ENCODE measurements around the gene CDC42SE2. TPM values are rescaled to one million over a fixed set of nuclear protein-coding genes. Genes with fewer than 3 reads are reported as not detected.
"Not testable (repeated sequence)": the region's sequence is repeated elsewhere in the genome, so short reads cannot be mapped to it uniquely, and the experiment has no call there.

CDC42SE2 gene
- total and polyA plus RNA-seq, 2 experiments from 2014 or later: 24.2 to 36.2 TPM

DNA sequence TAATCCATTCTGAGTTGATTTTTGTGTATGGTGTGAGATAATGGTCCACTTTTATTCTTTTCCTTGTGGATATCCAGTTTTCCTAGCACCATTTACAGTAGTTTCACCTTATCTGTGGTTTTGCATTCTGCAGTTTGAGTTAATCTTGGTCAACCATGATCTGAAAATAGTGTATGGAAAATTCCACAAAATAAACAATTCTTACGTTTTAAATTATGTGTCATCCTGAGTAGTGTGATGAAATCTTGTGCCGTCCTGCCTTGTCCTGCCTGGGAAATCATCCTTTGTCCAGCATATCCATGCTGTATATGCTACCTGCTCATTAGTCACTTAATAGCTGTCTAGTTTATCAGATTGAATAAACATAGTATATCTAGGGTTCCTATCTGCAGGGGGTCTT, 42.1 kb downstream of the CDC42SE2 start (continued):
- TF ChIP-seq, protein P1, sequence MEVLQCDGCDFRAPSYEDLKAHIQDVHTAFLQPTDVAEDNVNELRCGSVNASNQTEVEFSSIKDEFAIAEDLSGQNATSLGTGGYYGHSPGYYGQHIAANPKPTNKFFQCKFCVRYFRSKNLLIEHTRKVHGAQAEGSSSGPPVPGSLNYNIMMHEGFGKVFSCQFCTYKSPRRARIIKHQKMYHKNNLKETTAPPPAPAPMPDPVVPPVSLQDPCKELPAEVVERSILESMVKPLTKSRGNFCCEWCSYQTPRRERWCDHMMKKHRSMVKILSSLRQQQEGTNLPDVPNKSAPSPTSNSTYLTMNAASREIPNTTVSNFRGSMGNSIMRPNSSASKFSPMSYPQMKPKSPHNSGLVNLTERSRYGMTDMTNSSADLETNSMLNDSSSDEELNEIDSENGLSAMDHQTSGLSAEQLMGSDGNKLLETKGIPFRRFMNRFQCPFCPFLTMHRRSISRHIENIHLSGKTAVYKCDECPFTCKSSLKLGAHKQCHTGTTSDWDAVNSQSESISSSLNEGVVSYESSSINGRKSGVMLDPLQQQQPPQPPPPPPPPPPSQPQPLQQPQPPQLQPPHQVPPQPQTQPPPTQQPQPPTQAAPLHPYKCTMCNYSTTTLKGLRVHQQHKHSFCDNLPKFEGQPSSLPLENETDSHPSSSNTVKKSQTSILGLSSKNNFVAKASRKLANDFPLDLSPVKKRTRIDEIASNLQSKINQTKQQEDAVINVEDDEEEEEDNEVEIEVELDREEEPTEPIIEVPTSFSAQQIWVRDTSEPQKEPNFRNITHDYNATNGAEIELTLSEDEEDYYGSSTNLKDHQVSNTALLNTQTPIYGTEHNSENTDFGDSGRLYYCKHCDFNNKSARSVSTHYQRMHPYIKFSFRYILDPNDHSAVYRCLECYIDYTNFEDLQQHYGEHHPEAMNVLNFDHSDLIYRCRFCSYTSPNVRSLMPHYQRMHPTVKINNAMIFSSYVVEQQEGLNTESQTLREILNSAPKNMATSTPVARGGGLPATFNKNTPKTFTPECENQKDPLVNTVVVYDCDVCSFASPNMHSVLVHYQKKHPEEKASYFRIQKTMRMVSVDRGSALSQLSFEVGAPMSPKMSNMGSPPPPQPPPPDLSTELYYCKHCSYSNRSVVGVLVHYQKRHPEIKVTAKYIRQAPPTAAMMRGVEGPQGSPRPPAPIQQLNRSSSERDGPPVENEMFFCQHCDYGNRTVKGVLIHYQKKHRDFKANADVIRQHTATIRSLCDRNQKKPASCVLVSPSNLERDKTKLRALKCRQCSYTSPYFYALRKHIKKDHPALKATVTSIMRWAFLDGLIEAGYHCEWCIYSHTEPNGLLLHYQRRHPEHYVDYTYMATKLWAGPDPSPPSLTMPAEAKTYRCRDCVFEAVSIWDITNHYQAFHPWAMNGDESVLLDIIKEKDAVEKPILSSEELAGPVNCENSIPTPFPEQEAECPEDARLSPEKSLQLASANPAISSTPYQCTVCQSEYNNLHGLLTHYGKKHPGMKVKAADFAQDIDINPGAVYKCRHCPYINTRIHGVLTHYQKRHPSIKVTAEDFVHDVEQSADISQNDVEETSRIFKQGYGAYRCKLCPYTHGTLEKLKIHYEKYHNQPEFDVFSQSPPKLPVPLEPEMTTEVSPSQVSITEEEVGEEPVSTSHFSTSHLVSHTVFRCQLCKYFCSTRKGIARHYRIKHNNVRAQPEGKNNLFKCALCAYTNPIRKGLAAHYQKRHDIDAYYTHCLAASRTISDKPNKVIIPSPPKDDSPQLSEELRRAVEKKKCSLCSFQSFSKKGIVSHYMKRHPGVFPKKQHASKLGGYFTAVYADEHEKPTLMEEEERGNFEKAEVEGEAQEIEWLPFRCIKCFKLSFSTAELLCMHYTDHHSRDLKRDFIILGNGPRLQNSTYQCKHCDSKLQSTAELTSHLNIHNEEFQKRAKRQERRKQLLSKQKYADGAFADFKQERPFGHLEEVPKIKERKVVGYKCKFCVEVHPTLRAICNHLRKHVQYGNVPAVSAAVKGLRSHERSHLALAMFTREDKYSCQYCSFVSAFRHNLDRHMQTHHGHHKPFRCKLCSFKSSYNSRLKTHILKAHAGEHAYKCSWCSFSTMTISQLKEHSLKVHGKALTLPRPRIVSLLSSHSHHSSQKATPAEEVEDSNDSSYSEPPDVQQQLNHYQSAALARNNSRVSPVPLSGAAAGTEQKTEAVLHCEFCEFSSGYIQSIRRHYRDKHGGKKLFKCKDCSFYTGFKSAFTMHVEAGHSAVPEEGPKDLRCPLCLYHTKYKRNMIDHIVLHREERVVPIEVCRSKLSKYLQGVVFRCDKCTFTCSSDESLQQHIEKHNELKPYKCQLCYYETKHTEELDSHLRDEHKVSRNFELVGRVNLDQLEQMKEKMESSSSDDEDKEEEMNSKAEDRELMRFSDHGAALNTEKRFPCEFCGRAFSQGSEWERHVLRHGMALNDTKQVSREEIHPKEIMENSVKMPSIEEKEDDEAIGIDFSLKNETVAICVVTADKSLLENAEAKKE (CRISPR knock-in tag; IDR thresholded peaks at IDR 0.05): no peak
- TF ChIP-seq, protein P2, sequence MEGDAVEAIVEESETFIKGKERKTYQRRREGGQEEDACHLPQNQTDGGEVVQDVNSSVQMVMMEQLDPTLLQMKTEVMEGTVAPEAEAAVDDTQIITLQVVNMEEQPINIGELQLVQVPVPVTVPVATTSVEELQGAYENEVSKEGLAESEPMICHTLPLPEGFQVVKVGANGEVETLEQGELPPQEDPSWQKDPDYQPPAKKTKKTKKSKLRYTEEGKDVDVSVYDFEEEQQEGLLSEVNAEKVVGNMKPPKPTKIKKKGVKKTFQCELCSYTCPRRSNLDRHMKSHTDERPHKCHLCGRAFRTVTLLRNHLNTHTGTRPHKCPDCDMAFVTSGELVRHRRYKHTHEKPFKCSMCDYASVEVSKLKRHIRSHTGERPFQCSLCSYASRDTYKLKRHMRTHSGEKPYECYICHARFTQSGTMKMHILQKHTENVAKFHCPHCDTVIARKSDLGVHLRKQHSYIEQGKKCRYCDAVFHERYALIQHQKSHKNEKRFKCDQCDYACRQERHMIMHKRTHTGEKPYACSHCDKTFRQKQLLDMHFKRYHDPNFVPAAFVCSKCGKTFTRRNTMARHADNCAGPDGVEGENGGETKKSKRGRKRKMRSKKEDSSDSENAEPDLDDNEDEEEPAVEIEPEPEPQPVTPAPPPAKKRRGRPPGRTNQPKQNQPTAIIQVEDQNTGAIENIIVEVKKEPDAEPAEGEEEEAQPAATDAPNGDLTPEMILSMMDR (conservative IDR thresholded peaks at IDR 0.05; ENCODE audit: low read depth in 2 of 2): no peak
- TF ChIP-seq, protein P3, sequence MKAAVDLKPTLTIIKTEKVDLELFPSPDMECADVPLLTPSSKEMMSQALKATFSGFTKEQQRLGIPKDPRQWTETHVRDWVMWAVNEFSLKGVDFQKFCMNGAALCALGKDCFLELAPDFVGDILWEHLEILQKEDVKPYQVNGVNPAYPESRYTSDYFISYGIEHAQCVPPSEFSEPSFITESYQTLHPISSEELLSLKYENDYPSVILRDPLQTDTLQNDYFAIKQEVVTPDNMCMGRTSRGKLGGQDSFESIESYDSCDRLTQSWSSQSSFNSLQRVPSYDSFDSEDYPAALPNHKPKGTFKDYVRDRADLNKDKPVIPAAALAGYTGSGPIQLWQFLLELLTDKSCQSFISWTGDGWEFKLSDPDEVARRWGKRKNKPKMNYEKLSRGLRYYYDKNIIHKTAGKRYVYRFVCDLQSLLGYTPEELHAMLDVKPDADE (IDR thresholded peaks at IDR 0.05): no peak
- TF ChIP-seq CREB1 (CRISPR knock-in tag; IDR thresholded peaks at IDR 0.05; ENCODE audit: low read depth): no peak

DNA sequence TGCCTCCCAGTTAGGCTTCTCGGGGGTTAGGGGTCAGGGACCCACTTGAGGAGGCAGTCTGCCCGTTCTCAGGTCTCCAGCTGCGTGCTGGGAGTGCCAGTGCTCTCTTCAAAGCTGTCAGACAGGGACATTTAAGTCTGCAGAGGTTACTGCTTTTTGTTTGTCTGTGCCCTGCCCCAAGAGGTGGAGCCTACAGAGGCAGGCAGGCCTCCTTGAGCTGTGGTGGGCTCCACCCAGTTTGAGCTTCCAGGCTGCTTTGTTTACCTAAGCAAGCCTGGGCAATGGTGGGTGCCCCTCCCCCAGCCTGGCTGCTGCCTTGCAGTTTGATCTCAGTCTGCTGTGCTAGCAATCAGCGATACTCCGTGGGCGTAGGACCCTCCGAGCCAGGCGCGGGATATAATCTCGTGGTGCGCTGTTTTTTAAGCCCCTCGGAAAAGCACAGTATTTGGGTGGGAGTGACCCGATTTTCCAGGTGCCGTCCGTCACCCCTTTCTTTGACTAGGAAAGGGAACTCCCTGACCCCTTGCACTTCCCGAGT, 48.5 kb downstream of the CDC42SE2 start:
- DNase-seq (ENCODE audit: low spot score); H3K27me3 ChIP-seq (ENCODE audit: insufficient read depth); ATAC-seq; H3K9me2 ChIP-seq (ENCODE audit: insufficient read depth); H2AFZ ChIP-seq; H4K20me1 ChIP-seq (replicated peaks; ENCODE audit: insufficient read depth); H3K27me3 Mint-ChIP-seq (ENCODE audit: insufficient read depth, low read depth, poor library complexity); H3K36me3 ChIP-seq (ENCODE audit: insufficient read depth); H3F3A ChIP-seq (replicated peaks; ENCODE audit: low read depth): not testable (repeated sequence)
- Mint-ChIP-seq H3K4me1 (peaks cover 39% of the 10 kb centered on the region), H3K9me3 (peaks cover 27% of the 10 kb centered on the region; the same call in 2 of the 3 replicates), H3K36me3 (ENCODE audit: low read depth) (peaks cover 25% of the 10 kb centered on the region; the same call in 2 of the 3 replicates), H3K27ac (peak overlapping the region; percentile 90), H3K4me3 (peak overlapping the region; percentile 55; the same call in 2 of the 3 replicates)
- H3K27ac ChIP-seq (ENCODE audit: low read depth): peak overlapping the region; percentile 68; the same call in 1 of the 2 replicates
- H3K79me2 ChIP-seq (replicated peaks; ENCODE audit: insufficient read depth): peaks cover 72% of the 10 kb centered on the region
- H3K4me2 ChIP-seq: peak overlapping the region; percentile 66
- peaks cover 31% of the 10 kb centered on the region for H3K4me1 ChIP-seq (ENCODE audit: insufficient read depth)
- TF ChIP-seq POLR2AphosphoS5 (IDR thresholded peaks at IDR 0.05; ENCODE audit: low read depth): peak; percentile 18; the same call in 1 of the 2 replicates
- H3K4me3 ChIP-seq: peak overlapping the region; percentile 36; the same call in 1 of the 2 replicates
